Erythroblast (primary cell): ENCODE measurements around the gene TINAGL1.

Experiments
- GATA1 ChIP-seq: IDR thresholded peaks from 2 replicates; pipeline ENCODE4 v1.6.1; 2011; ENCODE audit warnings: low read depth, mild to moderate bottlenecking, control low read depth, low read length, moderate library complexity
- POLR2A ChIP-seq: IDR thresholded peaks from 2 replicates; pipeline ENCODE4 v1.6.1; 2011; ENCODE audit warnings: mild to moderate bottlenecking, low read length

GRCh38 chr1:31556481-31557006 lies 19.8 kb upstream of the TINAGL1 start:
- TF ChIP-seq POLR2A (no peak), GATA1 (no peak)
